ENCODE measurements around the gene CCDC85A. TPM values are rescaled to one million over a fixed set of nuclear protein-coding genes. Genes with fewer than 3 reads are reported as not detected.

CCDC85A gene
- polyA plus RNA-seq, 1 donor from 2014 or later: 24.7 TPM

DNA sequence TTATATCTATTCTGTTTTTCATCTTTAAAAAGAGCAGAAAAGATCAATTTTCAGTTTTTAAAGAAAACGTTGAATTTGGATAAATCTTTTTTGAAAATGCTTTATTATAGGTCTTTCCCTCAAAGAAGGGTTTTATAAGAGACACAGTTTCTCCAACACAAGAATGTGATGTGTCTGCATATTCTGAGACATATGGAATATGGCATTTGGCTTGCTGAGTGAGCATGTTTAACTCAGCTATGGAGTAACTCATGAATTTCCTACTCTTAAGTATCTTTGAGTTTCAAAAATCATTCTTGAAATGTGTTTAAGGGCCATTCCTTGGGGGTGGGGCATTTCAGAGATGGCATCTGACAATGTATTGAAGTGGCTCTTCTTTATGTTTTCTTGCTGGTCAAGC is 191.5 kb downstream of the CCDC85A start:
- no peak overlapping the region for H3K9ac ChIP-seq (ENCODE audit: low read length)
- H3K4me2 ChIP-seq (ENCODE audit: low read length): no peak overlapping the region
- no peak for TF ChIP-seq EP300 (conservative IDR thresholded peaks at IDR 0.05; ENCODE audit: poor library complexity, severe bottlenecking)
- TF ChIP-seq, protein P1, sequence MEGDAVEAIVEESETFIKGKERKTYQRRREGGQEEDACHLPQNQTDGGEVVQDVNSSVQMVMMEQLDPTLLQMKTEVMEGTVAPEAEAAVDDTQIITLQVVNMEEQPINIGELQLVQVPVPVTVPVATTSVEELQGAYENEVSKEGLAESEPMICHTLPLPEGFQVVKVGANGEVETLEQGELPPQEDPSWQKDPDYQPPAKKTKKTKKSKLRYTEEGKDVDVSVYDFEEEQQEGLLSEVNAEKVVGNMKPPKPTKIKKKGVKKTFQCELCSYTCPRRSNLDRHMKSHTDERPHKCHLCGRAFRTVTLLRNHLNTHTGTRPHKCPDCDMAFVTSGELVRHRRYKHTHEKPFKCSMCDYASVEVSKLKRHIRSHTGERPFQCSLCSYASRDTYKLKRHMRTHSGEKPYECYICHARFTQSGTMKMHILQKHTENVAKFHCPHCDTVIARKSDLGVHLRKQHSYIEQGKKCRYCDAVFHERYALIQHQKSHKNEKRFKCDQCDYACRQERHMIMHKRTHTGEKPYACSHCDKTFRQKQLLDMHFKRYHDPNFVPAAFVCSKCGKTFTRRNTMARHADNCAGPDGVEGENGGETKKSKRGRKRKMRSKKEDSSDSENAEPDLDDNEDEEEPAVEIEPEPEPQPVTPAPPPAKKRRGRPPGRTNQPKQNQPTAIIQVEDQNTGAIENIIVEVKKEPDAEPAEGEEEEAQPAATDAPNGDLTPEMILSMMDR (IDR thresholded peaks at IDR 0.05; ENCODE audit: poor library complexity, severe bottlenecking): no peak
- TF ChIP-seq, protein P2, sequence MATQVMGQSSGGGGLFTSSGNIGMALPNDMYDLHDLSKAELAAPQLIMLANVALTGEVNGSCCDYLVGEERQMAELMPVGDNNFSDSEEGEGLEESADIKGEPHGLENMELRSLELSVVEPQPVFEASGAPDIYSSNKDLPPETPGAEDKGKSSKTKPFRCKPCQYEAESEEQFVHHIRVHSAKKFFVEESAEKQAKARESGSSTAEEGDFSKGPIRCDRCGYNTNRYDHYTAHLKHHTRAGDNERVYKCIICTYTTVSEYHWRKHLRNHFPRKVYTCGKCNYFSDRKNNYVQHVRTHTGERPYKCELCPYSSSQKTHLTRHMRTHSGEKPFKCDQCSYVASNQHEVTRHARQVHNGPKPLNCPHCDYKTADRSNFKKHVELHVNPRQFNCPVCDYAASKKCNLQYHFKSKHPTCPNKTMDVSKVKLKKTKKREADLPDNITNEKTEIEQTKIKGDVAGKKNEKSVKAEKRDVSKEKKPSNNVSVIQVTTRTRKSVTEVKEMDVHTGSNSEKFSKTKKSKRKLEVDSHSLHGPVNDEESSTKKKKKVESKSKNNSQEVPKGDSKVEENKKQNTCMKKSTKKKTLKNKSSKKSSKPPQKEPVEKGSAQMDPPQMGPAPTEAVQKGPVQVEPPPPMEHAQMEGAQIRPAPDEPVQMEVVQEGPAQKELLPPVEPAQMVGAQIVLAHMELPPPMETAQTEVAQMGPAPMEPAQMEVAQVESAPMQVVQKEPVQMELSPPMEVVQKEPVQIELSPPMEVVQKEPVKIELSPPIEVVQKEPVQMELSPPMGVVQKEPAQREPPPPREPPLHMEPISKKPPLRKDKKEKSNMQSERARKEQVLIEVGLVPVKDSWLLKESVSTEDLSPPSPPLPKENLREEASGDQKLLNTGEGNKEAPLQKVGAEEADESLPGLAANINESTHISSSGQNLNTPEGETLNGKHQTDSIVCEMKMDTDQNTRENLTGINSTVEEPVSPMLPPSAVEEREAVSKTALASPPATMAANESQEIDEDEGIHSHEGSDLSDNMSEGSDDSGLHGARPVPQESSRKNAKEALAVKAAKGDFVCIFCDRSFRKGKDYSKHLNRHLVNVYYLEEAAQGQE (IDR thresholded peaks at IDR 0.05; ENCODE audit: borderline replicate concordance): no peak
- TF ChIP-seq RAD21 (conservative IDR thresholded peaks at IDR 0.05): no peak
- no peak for TF ChIP-seq MXI1 (conservative IDR thresholded peaks at IDR 0.05; ENCODE audit: poor library complexity, severe bottlenecking)

DNA sequence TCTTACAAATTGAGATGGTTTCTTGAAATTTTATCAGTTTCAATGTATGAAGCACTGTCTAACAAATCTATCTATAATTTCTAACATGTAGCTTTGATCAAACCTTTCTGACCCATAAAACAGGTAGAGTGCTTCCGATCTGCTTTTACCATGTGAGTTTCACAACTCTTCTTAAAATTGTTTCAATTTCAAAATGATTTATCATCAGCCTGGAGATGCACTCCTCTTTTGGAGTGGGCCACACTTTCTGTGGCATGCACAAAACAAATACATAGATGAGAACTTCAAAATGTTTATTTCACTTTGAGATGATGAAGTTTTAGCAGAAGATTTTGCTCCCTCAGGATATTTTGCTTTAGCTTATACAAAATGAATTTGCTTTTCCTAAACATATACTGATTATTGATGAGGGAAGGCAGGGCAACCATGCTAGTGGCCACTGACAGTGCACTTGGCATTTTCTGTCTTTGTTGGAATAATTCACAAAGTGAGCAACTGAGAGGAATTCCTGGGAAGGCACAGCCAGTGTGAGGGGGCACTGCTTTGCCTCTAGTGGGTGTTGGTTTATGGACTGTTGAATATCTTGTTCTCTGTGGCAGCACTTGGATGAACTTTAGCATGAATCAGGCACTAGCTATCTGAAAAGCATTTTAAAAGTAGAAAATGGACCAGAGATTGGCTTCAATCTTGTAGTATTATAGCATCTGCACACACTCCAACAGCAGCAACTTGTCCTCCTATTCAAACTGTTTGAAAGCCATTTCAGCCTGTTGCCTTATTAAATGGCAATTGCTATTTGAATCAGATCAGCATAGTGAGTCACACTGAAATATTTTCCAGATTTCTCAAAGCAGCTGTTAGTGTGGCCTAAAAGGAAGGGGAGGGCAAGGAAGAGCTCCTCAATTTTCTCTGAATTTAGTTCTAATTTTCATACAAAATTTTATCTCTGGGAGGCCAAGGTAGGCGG is 193.2 kb downstream of the CCDC85A start:
- H3K9me3 ChIP-seq (ENCODE audit: low read length): no peaks in the 10 kb centered on the region
- no peak overlapping the region for H3K4me2 ChIP-seq (ENCODE audit: low read length)
- H4K20me1 ChIP-seq (ENCODE audit: insufficient read depth): no peaks in the 10 kb centered on the region
- H2AFZ ChIP-seq (ENCODE audit: low read depth, low read length): no peak overlapping the region
- H3K79me2 ChIP-seq (replicated peaks; ENCODE audit: insufficient read depth, low read length): no peaks in the 10 kb centered on the region
- H3K4me3 ChIP-seq (ENCODE audit: low read length): no peak overlapping the region
- TF ChIP-seq, protein P2 (IDR thresholded peaks at IDR 0.05; ENCODE audit: borderline replicate concordance): no peak
- TF ChIP-seq, protein P1 (IDR thresholded peaks at IDR 0.05; ENCODE audit: poor library complexity, severe bottlenecking): no peak
- TF ChIP-seq EP300 (conservative IDR thresholded peaks at IDR 0.05; ENCODE audit: poor library complexity, severe bottlenecking) (no peak), POLR2AphosphoS5 (IDR thresholded peaks at IDR 0.05) (no peak), MXI1 (conservative IDR thresholded peaks at IDR 0.05; ENCODE audit: poor library complexity, severe bottlenecking) (no peak), TAF1 (IDR thresholded peaks at IDR 0.05; ENCODE audit: low read depth) (no peak), SMC3 (conservative IDR thresholded peaks at IDR 0.05; ENCODE audit: poor library complexity) (no peak), EZH2 (IDR thresholded peaks at IDR 0.05; ENCODE audit: borderline replicate concordance, insufficient read depth, low read length, poor library complexity, severe bottlenecking) (no peak), RAD21 (conservative IDR thresholded peaks at IDR 0.05) (no peak)
- H3K36me3 ChIP-seq (ENCODE audit: insufficient read depth, low read length): no peaks in the 10 kb centered on the region
- no peaks in the 10 kb centered on the region for H3F3A ChIP-seq (ENCODE audit: insufficient read depth, low read length, poor library complexity, severe bottlenecking)
- no peak overlapping the region for H3K27ac ChIP-seq (ENCODE audit: low read length)
- no peaks in the 10 kb centered on the region for H3K9me2 ChIP-seq (ENCODE audit: insufficient read depth, low read length)
- H3K9ac ChIP-seq (ENCODE audit: low read length): no peak overlapping the region
- H3K27me3 ChIP-seq (ENCODE audit: insufficient read depth, low read depth, low read length): no peaks in the 10 kb centered on the region

More for the DNA sequence above, 191.5 kb downstream of the CCDC85A start:
- Histone ChIP-seq H4K20me1 (ENCODE audit: insufficient read depth) (no peaks in the 10 kb centered on the region), H3K36me3 (ENCODE audit: insufficient read depth, low read length) (no peaks in the 10 kb centered on the region), H2AFZ (ENCODE audit: low read depth, low read length) (no peak overlapping the region), H3K9me2 (ENCODE audit: insufficient read depth, low read length) (no peaks in the 10 kb centered on the region), H3K9me3 (ENCODE audit: low read length) (no peaks in the 10 kb centered on the region), H3F3A (ENCODE audit: insufficient read depth, low read length, poor library complexity, severe bottlenecking) (no peaks in the 10 kb centered on the region), H3K4me3 (ENCODE audit: low read length) (no peak overlapping the region), H3K27ac (ENCODE audit: low read length) (no peak overlapping the region), H3K27me3 (ENCODE audit: insufficient read depth, low read depth, low read length) (no peaks in the 10 kb centered on the region), H3K79me2 (replicated peaks; ENCODE audit: insufficient read depth, low read length) (no peaks in the 10 kb centered on the region)
